C4-2B (cell line): Measurements from ENCODE around the gene CRHBP.

Experiments used
- CTCF ChIP-seq: fragments of 450-650 bp; conservative IDR thresholded peaks from 2 replicates; pipeline ENCODE4 v1.5.1; 2017; ENCODE audit warnings: mild to moderate bottlenecking
- ZFX ChIP-seq: fragments of 450-650 bp; IDR thresholded peaks from 2 replicates; pipeline ENCODE4 v1.6.1; 2017

- TF ChIP-seq CTCF (no peak), ZFX (no peak)
These were observed 9.8 kb upstream of the CRHBP start for GRCh38 chr5:76943006-76943405.
